Stimulated activated CD4-positive, alpha-beta T cell treated with anti-CD3 and anti-CD28 coated beads, Interleukin-2, amount 100 ng/mL, for 4 hours (primary cell): ENCODE data around the gene PTPRD.
"Not testable (repeated sequence)": the region's sequence is repeated elsewhere in the genome, so short reads cannot be mapped to it uniquely, and the experiment has no call there.

Experiments
- DNase-seq: peaks from one replicate; pipeline ENCODE4 v3.0.0-alpha.2; 2020; ENCODE audit warnings: low read depth

Gene PTPRD

GRCh38 chr9:9492506-9492905 lies 1120.3 kb downstream of the PTPRD start:
- DNase-seq: no peak

- DNase-seq: no peak
Observed at GRCh38 chr9:9489183-9489582, 1123.6 kb downstream of the PTPRD start.

GRCh38 chr9:9483175-9483574 lies 1129.6 kb downstream of the PTPRD start:
- DNase-seq: no peak

- no peak for DNase-seq
Observed at GRCh38 chr9:9478741-9479140, 1134.1 kb downstream of the PTPRD start.

DNA sequence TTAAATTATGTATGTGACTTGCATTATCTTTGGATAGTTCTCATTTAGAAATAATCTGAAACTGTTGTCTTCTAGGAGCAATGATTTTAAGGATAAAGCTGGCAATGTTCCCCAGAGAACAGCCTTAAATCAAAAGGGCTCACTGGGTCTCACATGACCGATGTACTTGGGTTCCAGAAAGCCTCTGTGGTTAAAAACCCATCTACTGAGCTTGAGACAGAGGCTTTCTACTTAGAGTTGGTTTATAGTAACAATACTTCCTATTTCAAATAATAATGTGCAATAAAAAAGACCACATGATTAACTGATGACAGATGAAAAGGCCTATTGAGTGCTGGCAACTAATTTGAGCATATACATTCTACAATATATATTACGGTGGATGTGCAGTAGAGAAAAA lies 1143.5 kb downstream of the PTPRD start:
- DNase-seq: no peak

GRCh38 chr9:9441874-9442273 lies 1170.9 kb downstream of the PTPRD start:
- DNase-seq: not testable (repeated sequence)

DNA sequence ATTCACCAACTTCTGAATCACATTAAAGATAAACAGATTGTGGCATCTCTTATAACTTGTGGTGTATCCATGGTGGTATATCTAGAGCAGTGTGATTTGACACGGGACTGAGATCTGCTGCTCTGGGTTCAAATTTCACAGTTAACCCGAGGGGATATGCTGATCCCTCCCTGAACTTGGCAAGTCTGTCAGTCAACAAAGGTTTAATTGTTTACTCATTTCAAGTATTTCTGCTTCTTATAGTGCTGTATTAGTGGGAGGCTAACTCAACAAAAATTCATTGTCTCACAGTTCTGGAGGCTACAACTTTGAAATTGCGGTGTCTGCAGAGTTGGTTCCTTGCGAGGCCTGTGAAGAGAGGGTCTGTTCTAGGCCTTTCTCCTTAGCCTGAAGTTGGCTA lies 1175.2 kb downstream of the PTPRD start:
- DNase-seq: no peak

DNA sequence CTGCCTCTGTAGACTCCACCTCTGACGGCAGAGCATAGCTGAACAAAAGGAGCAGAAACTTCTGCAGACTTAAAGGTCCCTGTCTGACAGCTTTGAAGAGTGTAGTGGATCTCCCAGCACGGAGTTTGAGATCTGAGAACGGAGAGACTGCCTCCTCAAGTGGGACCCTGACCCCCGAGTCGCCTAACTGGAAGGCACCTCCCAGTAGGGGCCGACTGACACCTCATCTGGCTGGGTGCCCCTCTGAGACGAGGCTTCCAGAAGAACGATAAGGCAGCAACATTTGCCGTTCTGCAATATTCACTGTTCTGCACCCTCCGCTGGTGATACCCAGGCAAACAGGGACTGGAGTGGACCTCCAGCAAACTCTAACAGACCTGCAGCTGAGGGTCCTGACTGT lies 1186.3 kb downstream of the PTPRD start:
- DNase-seq: not testable (repeated sequence)

GRCh38 chr9:9412241-9412640 lies 1200.6 kb downstream of the PTPRD start:
- no peak for DNase-seq

GRCh38 chr9:9410736-9411135 lies 1202.1 kb downstream of the PTPRD start:
- DNase-seq: no peak

DNA sequence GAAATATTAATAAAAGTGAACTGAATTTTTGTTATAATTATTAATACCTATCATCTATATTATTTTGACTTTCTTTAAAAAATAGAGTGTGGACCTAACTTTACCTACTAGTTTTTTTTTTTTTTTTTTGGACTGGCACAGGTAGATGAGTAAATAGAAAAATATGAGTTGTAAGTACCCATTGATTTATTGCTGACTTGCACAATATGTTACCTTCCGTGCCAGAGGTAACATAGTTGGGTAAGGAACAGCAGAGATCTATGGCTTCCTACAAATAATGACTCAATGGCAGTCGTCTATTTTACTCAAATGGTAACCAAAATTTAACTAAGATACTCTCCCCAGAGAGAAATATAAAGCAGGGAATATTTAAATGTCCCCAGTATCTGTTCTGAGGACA lies 1212.8 kb downstream of the PTPRD start:
- DNase-seq: no peak

DNA sequence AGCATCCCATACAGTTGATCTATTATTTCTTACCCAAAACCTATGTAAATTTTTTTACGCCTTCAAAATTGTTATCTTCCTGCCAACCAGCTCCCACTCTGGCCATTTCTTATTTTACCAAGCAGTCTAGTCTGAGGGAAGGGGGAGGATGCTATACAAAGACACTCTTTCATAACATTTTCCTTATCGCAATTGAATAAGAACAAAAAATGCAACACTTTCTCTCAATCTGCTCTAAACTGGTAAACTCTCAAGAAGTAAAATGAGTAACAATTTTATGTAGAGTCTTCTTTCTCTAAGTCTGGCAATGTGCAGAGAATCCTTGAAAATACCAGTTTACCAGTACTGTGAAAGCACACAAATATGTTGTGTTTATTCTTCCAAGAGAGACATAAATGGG lies 1216.3 kb downstream of the PTPRD start:
- no peak for DNase-seq

DNA sequence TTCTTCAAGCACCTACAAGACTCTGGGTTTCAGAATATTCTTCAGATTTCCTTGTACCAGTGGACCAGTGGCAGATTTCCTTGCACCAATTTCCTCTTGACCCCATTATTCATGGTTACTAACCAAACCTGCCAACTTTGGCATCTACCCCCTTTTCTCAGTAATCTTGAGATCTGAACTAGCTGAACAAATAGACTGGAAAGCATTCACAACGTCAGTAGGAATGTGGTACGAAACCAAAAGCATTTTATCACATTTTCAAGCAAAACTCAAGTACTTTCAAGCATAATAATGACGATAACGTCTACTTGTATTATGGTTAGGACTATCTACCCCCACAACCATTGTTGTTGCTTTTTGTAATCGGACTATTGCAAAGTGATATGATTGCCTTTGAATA lies 1217.3 kb downstream of the PTPRD start:
- DNase-seq: no peak

DNA sequence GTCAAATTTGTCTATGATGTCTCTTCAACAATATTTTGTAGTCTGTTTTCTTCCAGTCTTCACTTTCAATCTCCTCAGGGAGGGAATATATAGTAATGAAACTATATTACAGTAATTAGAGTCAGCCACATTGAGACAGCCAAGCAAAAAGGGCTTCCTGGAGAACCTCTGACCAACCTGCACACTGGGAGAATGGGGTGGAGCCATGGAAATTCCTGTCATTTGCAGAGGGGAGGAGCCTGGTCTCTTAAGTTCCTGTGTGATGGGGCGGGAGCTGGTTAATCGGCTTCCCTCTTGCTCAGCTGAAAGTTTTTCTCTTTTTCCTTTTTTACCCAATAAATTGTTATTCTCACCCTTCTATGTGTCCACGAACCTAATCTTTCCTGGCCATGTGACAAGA lies 1220.0 kb downstream of the PTPRD start:
- DNase-seq: no peak

DNA sequence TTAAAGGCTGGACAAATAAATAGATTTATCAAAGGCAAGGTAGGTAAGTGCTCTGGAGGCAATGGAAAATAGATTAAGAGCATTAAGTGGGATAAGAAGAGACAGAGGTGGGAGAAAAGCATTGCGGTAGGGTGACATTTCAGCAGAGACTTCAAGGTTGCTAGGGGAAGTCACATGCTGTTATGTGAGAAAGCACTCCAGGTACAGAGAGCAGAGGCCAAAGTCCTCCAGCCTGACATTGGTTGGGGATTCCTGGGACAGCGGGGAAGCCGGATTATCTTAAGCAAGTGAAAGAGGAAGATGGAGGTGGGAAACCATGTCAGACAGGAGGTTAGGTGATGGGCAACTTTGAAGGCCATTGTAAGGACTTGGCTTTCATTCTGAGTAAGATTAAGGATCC lies 1222.9 kb downstream of the PTPRD start:
- no peak for DNase-seq

DNA sequence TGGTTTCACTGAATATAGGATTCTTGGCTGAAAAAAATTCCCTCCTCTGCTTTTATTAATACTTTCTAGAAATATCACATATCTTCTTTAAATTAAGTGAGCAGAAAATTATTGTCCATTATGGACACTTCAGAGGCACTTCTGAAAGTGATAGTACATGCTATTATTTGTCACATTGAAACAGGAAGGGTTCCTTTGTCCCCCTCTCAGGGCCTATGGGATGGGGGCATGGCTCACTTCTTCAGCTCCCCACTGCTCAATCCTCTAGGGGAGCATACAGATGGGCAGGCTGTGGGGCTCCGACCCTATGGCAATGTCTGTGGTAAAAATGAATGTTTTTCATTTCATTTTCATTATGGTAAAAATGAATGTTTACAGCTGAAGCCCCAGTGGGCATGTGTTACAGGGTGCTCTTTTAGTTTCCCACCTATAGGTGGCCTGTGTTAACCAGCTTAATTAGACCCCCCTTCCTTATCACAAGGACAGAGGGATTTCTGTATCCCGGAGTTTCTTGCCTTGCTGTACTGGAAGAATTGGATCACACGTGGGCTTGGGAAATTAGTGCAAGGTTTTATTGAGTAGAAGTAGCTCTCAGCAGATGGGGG lies 1225.2 kb downstream of the PTPRD start:
- DNase-seq: no peak

- DNase-seq: no peak
Observed at GRCh38 chr9:9362332-9362731, 1250.5 kb downstream of the PTPRD start.

DNA sequence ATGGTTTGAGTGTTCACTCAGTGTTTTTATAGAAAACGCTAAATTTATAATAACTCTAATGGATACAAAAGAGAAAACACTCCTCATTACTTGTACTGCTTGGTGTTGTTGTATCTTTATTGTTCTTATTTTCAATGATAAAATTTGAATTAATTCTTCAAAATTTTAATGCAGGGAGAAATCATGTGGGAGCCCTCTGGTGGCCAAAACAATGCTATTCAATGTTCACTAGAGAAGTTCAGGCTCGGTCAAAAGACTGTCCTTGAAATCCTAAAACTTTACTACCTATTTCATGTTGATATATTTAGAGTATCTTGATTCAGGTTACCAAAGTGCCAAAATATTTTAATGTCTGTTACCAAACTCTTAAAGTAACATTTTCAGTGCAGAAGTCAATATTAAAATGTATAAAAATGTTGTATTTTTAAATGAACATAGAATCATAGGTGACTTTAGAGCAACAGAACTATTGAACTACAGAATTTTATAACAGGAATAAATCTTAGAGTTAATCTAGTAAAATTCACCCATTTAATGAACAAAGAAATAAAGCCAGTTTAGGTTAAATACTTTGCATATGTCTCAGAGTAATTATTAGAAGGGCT lies 1259.8 kb downstream of the PTPRD start:
- no peak for DNase-seq

- no peak for DNase-seq
Observed at GRCh38 chr9:9341203-9341602, 1271.6 kb downstream of the PTPRD start.

DNA sequence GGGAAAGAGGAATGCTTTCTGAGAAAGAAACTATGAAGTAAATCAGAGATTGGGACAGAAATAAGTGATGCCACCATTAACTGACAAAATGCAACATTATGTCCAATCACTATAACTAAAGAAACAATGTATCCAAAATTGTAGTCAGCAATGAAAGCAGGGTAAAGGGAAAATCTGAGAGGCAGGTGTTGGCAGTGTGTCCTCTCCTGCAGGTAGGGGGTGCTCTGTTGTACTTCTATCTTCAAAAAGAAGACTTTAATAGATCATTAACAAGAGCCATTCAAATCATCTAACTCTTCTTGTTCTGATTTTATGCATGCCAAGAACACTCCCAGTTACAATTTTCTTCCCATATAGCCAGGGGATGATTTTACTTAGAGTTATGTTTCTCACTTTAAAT lies 1275.7 kb downstream of the PTPRD start:
- DNase-seq: no peak

- no peak for DNase-seq
Observed at GRCh38 chr9:9326749-9327148, 1286.1 kb downstream of the PTPRD start.

GRCh38 chr9:9319007-9319406 lies 1293.8 kb downstream of the PTPRD start:
- no peak for DNase-seq

DNA sequence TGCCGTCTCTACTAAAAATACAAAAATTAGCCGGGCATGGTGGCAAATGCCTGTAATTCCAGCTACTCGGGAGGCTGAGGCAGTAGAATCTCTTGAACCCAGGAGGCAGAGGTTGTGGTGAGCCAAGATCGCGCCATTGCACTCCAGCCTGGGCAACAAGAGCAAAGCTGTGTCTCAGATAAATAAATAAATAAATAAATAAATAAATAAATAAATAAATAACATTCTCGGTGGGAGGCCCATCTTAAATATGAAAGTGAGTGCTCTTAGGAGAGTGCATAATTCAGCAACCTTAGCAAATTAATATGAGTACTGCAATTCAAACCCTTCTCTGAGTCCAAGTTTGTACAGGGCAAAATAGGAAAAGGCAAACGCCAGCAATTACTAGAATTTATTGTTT lies 1302.1 kb downstream of the PTPRD start:
- DNase-seq: not testable (repeated sequence)

DNA sequence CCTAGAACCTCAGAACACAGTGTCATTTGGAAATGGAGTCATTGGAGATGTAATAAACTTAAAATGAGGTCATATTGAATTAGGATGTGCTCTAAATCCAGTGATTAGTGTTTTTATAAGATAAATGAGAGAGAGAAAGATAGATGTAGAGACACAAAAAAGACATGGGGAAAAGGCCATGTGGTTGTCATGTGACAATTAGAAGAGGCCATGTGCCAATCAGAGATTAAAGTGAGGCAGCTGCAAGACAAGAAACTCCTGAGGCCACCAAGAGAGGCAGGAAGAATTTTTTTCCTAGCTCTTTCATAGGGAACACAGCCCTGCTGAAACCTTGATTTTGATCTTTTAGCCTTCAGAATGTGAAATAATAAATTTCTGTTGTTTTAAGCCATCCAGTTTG lies 1307.2 kb downstream of the PTPRD start:
- no peak for DNase-seq
